Right ventricle myocardium superior (tissue), 1 donor: ENCODE data around the gene PSMD11. TPM values are rescaled to one million over a fixed set of nuclear protein-coding genes. Genes with fewer than 3 reads are reported as not detected.

ENCODE experiments used
- ATAC-seq: fragments of 200-7000 bp; cut with Tn5 transposase; one replicate; pipeline ENCODE4 v1.9.1; 2020; ENCODE audit warnings: mild to moderate bottlenecking; ENCODE audit not compliant: poor library complexity
- DNase-seq: peaks from one replicate; pipeline ENCODE4 v3.0.0-alpha.2; 2020
- intact Hi-C: fragments of 100-400 bp; cut with DNase I; formaldehyde crosslinking; loops from one replicate; pipeline ENCODE4 v1.11.2; 2022
- total RNA-seq: library from RNA; stranded (reverse); fragmentation: NEBNext Ultra II Directional; extraction: Animal tissue kit (Norgen Biotek cat#: 25700); gene quantifications from one replicate; pipeline ENCODE4 v1.2.1, GENCODE V29; 2021
- donor health status: DM: no; HTN: yes; CAD: no; lungs with severe emphysema.

PSMD11 gene
- total RNA-seq, 1 donor from 2014 or later, result 62.3 TPM

GRCh38 chr17:32461853-32462617 is 17.7 kb downstream of the PSMD11 start:
- DNase-seq (no peak), ATAC-seq (peak; percentile 66)
- intact Hi-C loops, result no loop called here

DNA sequence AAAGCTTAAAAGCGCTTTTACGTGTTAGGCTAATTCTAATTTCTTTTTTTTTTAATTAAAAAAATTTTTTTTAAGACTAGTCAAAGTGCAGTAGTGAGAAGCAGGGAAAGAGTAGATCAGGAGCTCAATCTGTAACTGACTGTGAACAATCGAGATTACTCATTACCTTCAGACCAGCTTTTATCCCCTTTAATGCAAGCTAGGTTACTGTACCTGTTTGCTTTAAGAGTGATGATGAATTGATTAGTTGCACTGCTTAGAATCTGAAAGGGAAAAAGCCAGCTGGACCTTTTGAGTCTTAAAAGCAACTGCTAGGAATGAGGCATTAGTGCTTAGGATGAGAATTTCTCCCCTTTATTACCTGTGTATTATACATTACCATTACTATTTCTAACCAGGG is 19.0 kb downstream of the PSMD11 start:
- no peak for DNase-seq
- ATAC-seq, result no peak
- intact Hi-C loops, result no loop called here

DNA sequence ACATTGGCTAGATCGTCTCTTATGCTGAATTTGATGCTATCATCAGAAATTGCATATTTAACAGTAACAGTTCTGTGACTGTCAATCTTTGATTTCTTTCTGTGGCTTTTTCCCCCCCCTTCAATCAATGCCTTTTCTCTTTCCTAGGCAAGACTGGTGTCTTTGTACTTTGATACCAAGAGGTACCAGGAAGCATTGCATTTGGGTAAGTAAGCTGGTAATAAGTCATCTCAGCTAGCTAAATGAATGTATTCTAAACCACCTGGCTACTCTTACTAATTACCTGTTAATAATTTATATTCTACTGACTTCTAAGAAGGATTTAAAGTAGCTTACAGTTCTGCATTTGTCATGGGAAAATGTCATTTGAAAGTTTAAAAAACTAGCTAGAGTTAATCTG is 20.1 kb downstream of the PSMD11 start:
- intact Hi-C loops, result no loop called here
- DNase-seq (no peak), ATAC-seq (no peak)

DNA sequence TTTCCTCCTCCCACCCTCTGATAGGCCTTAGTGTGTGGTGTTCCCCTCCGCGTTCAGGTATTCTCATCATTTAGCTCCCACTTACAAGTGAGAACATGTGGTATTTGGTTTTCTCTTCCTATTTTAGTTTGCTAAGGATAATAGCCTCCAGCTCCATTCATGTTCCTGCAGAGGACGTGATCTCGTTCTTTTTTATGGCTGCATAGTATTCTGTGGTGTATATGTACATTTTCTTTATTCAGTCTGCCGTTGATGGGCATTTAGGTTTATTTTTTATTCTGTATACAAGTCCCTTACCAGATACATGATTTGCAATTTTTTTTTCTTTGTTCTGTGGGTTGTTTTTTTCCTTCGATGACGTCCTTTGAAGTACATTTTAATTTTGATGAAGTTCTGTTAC is 23.6 kb downstream of the PSMD11 start:
- ATAC-seq (no peak), DNase-seq (no peak)
- intact Hi-C loops, result no loop called here

DNA sequence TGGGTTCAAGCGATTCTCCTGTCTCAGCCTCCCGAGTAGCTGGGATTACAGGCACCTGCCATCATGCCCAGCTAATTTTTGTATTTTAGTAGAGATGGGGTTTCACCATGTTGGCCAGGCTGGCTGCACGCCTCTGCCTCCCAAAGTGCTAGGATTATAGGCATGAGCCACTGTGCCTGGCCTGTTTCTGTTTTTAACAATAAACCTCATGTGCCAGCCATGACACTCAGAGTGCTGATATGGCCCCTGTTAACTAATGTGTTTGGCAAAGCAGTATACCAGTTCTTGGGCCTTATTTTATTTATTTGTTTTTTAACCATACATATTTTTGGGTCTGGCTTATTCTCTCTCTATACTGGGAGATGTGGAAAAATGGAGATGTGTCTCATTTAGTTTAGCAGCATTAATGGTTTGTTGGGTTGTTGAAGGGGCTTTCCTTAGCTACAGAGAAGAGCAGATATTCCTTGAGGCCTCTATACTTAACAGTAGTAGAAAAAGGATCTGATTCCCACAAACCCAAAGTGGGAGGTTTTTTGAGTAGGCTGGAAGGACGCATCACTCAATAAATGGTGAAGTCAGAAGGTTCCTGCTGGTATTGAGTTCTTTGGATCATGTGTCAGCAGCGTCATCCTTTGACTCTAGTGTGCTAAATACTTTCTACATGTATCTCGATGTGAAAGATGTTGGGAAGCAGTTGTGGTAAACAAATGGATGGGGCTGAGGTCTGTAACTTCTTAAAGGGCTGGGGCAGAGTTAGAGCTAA is 26.3 kb downstream of the PSMD11 start:
- intact Hi-C loops, result no loop called here
- no peak for DNase-seq
- ATAC-seq, result peak; percentile 69

GRCh38 chr17:32471652-32472051 is 27.3 kb downstream of the PSMD11 start:
- ATAC-seq, result no peak
- intact Hi-C loops, result no loop called here

GRCh38 chr17:32475258-32475657 is 30.9 kb downstream of the PSMD11 start:
- no peak for ATAC-seq
- DNase-seq, result no peak
- intact Hi-C loops, result no loop called here

More at GRCh38 chr17:32471652-32472051, 27.3 kb downstream of the PSMD11 start:
- no peak for DNase-seq

GRCh38 chr17:32477220-32477619 is 32.9 kb downstream of the PSMD11 start:
- DNase-seq (no peak), ATAC-seq (no peak)
- intact Hi-C loops, result no loop called here

DNA sequence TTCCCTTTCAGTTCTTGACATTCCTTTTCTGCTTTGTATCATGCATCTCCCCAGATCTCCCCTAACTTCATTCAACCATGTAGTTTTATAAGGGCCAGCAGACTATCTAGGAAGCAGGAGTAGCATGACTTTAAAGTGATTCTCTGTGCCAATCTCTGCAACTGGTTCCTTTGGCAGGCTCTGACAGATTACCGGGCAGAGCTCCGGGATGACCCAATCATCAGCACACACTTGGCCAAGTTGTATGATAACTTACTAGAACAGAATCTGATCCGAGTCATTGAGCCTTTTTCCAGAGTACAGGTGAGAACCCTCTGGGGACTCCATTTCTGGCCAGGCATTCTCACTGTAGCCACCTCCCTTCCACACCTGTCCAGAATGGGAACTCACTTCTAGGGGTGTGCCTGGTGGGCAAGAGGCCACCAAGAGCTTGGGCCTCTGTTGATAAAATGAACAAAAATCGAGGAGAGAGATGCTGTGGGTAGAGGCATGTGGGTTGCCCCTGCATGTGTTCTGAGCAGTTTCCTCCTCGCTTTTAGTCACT is 34.8 kb downstream of the PSMD11 start:
- ATAC-seq, result peak; percentile 9
- DNase-seq, result no peak
- intact Hi-C loops, result no loop called here

GRCh38 chr17:32481193-32481592 is 36.9 kb downstream of the PSMD11 start:
- intact Hi-C loops, result loop anchor here (5.0 to 10.0 kb wide), 2 partner anchors 126 to 274 kb away; no protein-coding TSS in a partner anchor
- no peak for DNase-seq
- no peak for ATAC-seq

GRCh38 chr17:32482568-32483320 is 38.4 kb downstream of the PSMD11 start:
- intact Hi-C loops, result loop anchor here (5.0 to 10.0 kb wide), 2 partner anchors 125 to 272 kb away; no protein-coding TSS in a partner anchor
- ATAC-seq, result no peak
- DNase-seq, result no peak

- intact Hi-C loops, result loop anchor here (5.0 to 10.0 kb wide), 2 partner anchors 124 to 271 kb away; no protein-coding TSS in a partner anchor
- peak; percentile 73 for ATAC-seq
- peak; percentile 89 for DNase-seq
These were observed 39.2 kb downstream of the PSMD11 start for GRCh38 chr17:32483451-32484019.

DNA sequence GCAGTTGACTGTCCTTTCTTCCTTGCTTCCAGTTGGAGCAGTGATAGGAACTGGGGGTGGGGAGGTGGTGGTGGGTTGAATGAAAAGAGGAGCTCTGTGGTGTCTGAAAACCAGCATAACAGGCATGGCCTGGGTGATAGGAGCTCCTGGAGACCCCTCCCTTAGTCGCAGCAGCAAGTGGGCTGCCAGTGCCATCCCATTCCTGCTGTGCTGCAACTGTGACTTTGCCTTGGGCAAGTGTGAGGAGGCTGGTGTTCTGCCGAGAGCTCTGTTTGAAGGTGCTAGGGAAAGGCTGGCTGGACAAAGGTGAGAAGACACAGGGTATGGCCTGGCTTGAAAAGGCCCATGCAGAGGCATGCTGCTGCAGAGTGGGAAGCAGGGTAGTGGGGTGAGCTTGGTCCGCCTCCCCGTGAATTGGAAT is 39.7 kb downstream of the PSMD11 start:
- intact Hi-C loops, result loop anchor here (5.0 to 10.0 kb wide), 2 partner anchors 123 to 271 kb away; no protein-coding TSS in a partner anchor
- no peak for ATAC-seq
- no peak for DNase-seq

DNA sequence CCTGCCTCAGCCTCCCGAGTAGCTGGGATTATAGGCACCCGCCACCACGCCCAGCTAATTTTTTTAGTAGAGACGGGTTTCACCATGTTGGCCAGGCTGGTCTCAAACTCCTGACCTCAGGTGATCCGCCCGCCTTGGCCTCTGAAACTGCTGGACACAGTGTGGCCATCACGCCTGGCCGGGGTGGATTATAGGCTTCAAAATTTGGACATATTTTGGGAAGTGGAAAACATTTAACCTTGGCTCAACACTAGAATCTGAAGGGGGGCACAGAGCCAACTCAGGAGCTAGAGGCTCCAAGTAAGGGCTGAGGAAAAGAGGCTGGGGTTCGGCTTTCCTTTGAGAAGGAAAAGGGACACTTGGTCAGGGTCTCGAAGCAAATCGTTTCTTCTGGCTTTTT is 40.3 kb downstream of the PSMD11 start:
- intact Hi-C loops, result loop anchor here (5.0 to 10.0 kb wide), 2 partner anchors 123 to 270 kb away; no protein-coding TSS in a partner anchor
- DNase-seq (no peak), ATAC-seq (no peak)

GRCh38 chr17:32485261-32486110 is 41.2 kb downstream of the PSMD11 start:
- ATAC-seq (no peak), DNase-seq (no peak)
- intact Hi-C loops, result loop anchor here (10.0 kb wide), 1 partner anchor 269 kb away; no protein-coding TSS in a partner anchor

DNA sequence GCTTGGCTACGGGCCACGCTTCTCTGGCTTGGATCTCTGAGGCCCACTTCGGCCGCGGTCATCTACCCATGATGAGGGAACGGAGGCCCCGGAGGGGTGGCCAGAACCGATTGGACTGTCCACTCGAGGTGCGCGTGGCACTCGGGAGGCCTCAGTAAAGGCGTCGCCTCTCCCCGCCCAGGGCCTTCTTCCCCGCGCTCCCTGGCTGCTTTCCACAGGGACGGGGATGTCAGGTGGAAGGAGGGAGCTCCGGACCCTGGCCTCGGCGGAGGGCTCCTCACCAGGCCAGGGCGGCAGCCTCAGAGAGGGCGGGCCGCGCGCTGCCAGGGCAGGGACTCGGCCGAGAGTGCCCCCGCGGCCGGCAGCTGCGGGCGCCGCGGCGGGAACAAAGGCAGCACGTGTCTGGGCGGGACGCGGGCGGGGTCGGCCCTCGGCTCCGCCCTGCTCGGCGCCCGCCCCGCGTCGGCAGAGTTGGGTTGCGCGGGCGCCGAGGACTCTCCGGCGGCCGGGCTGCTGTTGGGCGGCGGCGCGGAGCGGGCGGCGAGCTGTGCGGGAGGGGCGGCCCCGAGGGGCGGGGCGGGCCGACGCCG is 41.9 kb downstream of the PSMD11 start:
- peak; percentile 81 for DNase-seq
- peak; percentile 84 for ATAC-seq
- intact Hi-C loops, result loop anchor here (10.0 kb wide), 1 partner anchor 269 kb away; no protein-coding TSS in a partner anchor
